IPS-11a (cell line): ENCODE data around the gene EXOSC2.

ENCODE experiments used
- H3K4me3 ChIP-seq: one replicate; pipeline ENCODE4 v1.5.1; 2013; ENCODE audit warnings: low read depth, low read length, control low read depth

Gene EXOSC2

GRCh38 chr9:130735566-130735965, 42.0 kb downstream of the EXOSC2 start:
- no peak overlapping the region for H3K4me3 ChIP-seq

DNA sequence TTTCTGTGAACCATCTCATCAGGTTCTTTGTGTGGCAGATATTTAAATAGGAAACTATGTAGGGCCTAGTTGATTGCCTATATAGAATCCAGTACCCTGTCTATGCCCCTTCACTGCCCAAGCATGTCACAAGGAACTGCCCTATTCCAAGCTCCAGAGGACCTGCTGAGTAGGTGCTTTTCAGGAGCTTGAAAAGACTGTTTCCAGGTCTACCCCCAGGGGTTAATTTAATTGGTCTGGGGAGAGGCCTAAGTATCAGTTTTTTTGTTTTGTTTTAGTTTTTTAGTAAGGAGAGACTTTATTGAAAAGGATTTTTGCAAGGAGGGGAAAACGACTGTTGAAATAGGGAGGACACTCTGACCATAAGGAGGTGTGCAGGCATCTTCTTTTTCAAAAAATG, 43.3 kb downstream of the EXOSC2 start:
- H3K4me3 ChIP-seq, result no peak overlapping the region

DNA sequence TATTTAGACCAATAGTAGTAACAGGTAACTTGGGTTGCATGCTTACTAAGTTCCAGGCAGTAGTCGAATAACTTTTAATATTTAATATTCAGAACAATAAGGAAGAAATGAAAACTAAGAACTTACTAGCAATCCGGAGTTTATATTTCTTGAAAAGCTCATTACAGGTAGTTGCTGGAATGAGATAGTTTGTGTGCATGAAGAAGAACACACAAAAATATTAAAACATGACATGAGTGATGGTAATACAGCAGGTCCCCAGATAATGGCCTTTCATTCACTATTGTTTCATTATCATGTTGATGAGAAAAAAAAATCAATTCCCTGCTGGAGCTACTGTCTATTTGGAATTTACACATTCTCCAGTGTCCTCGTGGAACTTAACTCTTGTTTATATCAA, 44.7 kb downstream of the EXOSC2 start:
- no peak overlapping the region for H3K4me3 ChIP-seq

- no peak overlapping the region for H3K4me3 ChIP-seq
These were observed 45.5 kb downstream of the EXOSC2 start for GRCh38 chr9:130739081-130739480.

DNA sequence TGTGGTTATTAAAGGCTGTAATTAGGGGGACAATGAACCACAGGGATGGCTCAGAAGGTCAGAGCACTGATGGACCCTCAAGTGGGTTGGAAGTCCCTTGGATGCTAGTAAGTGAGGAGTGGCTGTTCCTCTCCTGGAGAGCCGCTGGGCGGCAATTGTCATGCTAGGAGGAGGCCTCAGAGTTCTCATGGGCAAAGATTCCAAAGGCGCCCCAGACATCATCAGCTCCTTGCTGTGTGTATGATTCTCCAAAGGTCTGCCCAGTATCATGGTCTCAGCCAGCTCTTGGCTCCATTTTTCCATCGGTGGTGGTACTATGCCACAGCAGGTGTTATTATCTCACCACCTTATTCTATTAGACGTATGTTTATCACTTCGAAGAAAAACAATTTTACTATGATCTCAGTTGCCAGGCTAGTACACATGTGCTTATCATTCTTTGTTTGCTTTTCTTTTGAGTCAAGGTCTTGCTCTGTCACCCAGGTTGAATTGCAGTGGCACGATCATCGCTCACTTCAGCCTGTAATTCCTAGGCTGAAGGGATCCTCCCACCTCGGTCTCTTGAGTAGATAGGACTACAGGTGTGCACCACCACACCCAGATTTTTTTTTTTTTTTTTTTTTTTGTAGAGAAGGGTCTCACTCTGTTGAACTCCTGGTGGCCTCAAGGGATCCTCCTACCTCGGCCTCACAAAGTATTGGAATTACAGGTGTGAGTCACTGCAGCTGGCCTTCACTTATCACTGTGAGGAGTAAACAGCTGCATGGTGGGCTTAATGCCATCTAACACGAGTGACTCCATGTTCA, 46.8 kb downstream of the EXOSC2 start:
- H3K4me3 ChIP-seq, result no peak overlapping the region

- no peak overlapping the region for H3K4me3 ChIP-seq
These were observed 47.4 kb downstream of the EXOSC2 start for GRCh38 chr9:130741024-130741305.

- H3K4me3 ChIP-seq, result no peak overlapping the region
These were observed 48.4 kb downstream of the EXOSC2 start for GRCh38 chr9:130741831-130742449.

DNA sequence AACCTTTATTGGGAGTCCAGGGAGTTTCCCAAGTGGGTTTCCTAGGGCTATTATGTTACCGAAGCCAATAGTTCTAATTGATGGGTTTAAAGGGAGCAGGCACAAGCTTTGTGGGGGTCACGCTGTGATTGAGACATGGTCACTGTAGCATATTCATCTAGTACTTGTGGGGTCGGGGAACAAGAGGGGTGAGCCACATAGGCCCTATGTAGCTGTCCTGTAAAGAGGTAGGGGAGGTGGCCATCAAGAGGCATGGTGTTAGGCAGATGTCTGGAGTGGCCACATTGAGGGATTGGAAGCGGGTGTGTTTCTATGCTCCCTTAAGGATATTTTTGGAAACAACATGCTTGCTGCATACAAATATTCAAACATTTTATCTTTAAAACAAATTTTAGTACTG, 50.1 kb downstream of the EXOSC2 start:
- H3K4me3 ChIP-seq, result no peak overlapping the region

GRCh38 chr9:130745210-130745800, 51.7 kb downstream of the EXOSC2 start:
- H3K4me3 ChIP-seq, result no peak overlapping the region

DNA sequence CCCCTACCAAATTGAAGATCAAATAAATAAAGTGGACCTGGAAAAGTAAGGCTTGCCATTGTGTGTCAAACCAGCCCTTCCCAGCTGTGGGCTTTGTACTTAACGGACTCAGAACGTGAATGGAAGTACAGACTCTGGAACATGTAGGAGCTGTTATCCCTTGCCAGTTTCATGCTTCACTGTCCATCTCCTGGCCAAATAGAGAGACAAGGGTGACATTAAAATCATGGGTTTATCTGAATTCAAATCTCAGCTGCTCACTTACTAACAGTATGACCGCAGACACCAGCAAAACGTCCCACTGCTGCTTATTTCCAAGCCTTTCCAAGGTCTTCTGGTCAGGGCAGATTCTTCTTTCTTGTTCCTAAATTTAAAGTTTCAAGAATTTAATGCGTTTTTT, 52.2 kb downstream of the EXOSC2 start:
- no peak overlapping the region for H3K4me3 ChIP-seq

- H3K4me3 ChIP-seq, result no peak overlapping the region
These were observed 53.0 kb downstream of the EXOSC2 start for GRCh38 chr9:130746434-130747212.

DNA sequence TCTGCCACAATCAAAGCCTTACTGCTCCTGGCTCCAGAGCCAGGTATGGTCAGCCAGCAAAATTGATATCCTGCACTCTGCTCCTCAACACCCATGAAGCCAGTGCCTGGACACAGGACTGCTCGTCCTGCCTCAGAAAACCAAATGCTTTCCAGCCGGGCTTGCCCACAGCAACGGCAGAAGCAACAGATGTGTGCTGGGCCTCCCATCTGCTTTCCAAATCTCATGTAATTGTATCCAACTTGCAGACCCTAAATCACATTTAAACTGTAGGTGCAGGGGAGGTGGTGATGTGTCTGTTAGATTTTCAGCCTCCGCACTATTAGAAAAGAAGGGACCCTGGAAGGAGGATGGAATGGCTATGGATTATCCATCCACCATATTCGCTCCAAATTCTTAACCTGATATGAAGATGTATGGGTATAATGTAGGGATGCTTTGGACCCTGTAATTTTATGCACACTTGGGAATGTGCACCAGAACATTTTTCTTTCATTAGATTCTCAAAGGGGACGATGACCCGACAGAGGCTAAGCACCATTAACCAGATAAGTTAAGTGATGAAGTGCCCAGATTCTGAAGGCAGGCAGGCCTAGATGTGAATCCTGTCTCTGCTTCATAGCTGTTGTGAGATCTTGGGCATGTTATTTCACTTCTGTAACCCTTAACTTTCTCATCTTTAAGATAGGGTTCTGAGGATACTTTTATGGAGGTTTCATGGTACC, 58.2 kb downstream of the EXOSC2 start:
- H3K4me3 ChIP-seq, result no peak overlapping the region
